LNCAP (cell line): ENCODE results near the gene ESR1.

Experiments
- CTCF ChIP-seq: fragments of 450-650 bp; IDR thresholded peaks from 2 replicates; pipeline ENCODE4 v1.5.1; 2017; ENCODE audit warnings: mild to moderate bottlenecking

The ESR1 gene

GRCh38 chr6:151850479-151851003, 43.1 kb downstream of the ESR1 start:
- no peak for TF ChIP-seq CTCF

GRCh38 chr6:151858294-151858693, 50.8 kb downstream of the ESR1 start:
- no peak for TF ChIP-seq CTCF

- no peak for TF ChIP-seq CTCF
Observed at GRCh38 chr6:151862461-151862860, 55.0 kb downstream of the ESR1 start.

- no peak for TF ChIP-seq CTCF
Observed at GRCh38 chr6:151869345-151869744, 61.9 kb downstream of the ESR1 start.

- TF ChIP-seq CTCF, result no peak
Observed at GRCh38 chr6:151869787-151870186, 62.3 kb downstream of the ESR1 start.

GRCh38 chr6:151870375-151870774, 62.9 kb downstream of the ESR1 start:
- TF ChIP-seq CTCF, result no peak

GRCh38 chr6:151875524-151875923, 68.0 kb downstream of the ESR1 start:
- TF ChIP-seq CTCF, result no peak

GRCh38 chr6:151876122-151876521, 68.6 kb downstream of the ESR1 start:
- TF ChIP-seq CTCF, result no peak
